Measurements from ENCODE around the gene SH3BP2.

- no peak for TF ChIP-seq POLR2AphosphoS5 (IDR thresholded peaks at IDR 0.05; ENCODE audit: borderline replicate concordance, low read depth, low read length)
- no peak for TF ChIP-seq EZH2 (IDR thresholded peaks at IDR 0.05)
- no peak for TF ChIP-seq FOXP2 (optimal IDR thresholded peaks at IDR 0.05; ENCODE audit: control extremely low read depth, extremely low read length, insufficient read depth)
Observed at GRCh38 chr4:2869659-2870058, 76.8 kb downstream of the SH3BP2 start.
